ENCODE measurements around the gene PIAS2.

The PIAS2 gene

DNA sequence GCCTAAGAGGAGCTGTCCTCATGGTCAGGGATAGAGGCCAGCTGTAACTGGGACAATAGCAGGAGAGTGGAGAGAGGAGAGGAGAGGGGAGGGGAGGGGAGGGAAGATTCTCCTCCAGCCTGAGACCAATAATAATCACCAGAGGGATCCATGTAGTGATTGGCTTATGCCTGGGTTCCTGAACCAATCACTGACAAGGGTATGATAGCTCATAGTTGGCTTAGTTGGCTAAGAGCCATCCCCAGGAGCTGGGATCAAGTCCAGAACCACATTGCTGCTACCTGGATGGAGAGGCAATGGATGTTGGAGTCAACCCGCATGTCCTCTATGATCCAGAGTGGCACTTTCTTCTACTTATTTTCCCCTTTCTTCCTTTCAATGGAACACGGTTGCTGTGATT, 152.7 kb downstream of the PIAS2 start:
- no peak for DNase-seq (ENCODE audit: low read depth in 2 of 2)

DNA sequence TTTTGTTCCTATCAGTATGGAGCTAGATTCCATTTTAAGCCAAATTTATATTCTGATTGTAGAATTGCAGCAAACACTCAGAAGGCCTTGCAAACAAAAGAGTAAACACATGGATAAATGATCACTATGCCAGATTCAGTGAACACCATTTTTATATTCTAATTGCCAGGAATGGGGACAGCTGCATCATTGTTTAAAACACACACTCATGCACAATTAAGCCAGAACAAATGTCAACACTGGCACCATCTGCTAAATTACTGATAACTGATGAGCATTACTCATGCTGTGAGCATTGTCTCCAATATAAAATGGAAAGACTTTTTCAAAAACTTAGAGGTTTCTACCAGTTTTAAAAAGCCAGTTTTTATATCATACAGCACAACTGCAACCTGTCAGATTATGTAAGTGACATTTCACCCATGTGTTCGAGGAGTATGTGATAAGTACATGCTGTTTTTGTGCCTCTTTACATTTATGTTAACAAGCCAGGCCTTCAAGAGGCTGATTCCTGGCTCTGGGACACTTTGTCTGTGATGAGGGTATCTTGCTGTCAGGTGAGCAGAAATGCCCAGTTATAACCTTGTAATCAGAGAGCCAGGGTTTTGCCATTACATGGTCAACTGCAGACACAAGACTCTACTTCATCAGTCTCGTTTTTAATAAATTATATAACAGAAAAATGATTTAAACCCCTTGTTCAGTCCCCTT, 156.1 kb downstream of the PIAS2 start:
- no peak for DNase-seq (ENCODE audit: low read depth in 2 of 2)

DNA sequence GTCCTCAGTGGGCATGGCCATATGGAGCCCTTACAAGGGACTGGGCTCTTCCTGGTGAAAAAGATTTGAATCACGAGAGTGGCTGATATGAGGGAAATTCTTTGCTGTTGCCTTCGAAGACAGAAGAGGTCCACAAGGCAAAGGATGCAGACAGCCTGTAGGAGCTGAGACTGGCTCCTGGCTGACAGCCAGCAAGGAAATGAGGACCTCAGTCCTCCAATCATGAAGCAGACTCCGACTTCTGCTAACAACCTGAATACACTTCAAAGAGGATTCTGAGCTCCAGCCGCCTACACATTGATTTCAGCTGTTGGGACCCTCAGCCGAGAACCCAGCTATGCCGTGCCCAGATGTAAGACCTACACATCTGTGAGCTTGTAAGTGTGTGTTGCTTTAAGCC, 157.4 kb downstream of the PIAS2 start:
- DNase-seq (ENCODE audit: low read depth in 2 of 2) = no peak

DNA sequence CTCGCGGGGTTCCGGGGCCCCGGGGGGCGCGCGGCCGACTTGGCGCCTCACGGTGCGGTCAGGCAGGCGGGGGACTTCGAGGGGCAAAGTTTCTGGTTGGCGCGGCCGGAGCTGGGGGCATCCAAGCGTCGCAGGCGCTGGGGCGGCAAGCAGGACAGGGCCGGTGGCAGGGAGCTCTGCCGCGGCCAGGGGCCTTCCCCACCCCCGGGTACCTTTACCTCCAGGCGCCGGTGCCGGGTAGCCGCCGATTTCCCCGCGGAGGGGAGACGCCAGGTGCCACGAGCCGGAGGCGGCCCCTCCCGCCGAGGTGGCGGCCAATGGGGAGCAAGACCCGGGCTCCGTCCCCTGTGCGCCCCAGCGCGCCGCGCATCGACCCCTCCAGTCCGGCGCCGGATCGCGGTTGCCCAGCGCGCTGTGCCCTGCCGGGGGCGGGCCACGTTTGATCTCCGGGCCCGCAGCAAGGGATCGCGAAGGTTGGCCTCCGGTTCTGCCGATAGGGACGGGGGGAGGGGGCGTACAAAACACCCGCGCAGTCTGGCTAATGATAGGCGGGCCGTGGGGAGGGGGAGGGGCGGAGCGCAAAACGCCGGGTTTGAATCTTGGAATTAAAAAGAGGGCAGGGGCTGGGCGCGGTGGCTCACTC, 160.6 kb downstream of the PIAS2 start, which contains the start of gene ST8SIA5:
Gene ST8SIA5 (minus strand): TSS at position 495 of the 643 bp plus-strand sequence. CDS start 545 bp downstream, outside the sequence.
- DNase-seq (ENCODE audit: low read depth in 2 of 2) = no peak

DNA sequence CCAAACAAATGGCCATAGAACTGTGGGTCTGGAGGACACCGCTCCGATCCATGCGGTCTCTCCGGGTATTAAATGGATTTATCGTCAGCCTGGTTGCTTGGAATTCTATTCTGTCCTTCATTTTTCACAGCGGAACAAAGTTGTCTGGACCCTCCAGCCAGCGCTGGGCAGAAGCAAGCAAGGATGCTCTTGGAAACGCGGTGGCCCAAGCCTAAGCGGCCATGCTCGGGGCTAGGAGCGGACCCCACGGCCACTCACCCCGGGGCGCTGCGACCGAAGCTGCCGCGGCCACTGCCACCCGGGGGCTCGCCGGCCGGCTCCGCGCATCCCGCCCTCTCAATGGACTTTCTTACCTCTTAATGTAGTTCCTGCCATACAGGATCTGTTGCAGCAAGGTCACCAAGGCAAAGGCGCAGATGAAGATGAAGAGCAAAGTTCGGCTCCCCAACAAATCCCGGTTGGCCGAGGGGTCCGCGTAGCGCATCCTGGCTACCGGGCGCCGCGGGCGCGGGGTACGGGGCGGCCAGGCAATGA, 161.2 kb downstream of the PIAS2 start:
- DNase-seq (ENCODE audit: low read depth in 2 of 2) = no peak

DNA sequence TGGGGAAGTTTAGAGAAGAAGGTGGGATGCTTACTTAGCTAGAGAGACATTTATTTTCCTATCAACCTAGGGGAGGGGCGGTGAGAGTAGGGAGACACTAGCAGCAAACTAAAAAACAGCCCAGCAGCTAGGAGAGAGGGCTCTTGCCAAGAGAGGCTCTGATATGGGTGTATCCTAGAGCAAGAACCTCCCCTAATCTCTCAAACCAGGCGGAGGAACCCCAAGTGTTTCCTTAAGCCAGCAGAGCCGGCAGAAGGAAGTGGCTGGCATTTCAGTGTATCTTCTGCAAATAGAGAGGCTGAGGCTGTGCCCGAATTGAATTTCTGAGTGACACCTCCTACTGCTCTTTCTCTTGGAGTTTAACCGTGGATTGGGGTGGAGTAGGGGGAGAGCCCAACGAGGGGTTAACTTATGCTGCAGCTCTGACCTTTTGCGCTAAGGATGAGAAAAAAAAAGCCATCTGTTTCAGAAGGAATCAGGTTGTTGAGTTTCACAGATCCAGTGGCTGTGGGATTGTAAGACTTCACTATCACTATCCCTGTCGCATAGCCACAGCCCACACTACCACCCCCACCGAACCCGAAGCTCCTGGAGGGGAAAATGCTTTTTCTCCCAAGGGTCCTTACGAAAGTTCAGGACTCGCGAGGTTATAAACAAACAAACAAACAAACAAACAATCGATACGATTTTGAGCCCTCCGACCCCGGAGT, 161.8 kb downstream of the PIAS2 start:
- DNase-seq (ENCODE audit: low read depth in 2 of 2) = no peak

DNA sequence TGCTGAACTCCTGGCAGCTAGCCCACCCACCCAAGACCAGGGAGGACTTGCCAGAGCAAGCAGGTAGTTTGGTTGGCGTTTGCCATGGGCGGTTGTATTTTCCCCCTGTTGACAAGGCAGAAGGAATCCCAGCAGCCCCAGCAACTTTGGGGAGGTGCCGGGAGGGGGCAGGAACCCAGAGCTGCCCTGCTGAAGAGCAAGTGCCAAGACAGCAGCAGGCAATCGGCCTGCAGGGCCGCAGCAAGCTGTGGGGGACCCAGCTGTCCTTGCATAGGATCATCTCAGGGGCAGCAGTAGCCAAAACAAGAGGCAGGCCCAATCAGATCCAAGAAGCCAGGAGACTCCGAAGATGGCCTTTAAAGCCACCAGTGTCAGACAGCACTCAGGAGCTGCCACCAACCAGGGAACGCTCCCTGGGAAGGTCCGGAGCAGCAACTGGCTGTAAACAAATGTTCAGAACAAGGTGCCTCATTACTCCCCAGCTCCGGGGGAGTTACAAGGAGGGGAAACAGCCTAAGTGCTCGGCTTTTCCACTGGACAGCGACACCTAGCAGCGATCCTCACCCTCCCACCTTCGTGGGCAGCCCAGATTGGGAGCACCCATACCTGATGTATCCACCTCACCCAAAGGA, 162.5 kb downstream of the PIAS2 start:
- DNase-seq (ENCODE audit: low read depth in 2 of 2) = no peak

DNA sequence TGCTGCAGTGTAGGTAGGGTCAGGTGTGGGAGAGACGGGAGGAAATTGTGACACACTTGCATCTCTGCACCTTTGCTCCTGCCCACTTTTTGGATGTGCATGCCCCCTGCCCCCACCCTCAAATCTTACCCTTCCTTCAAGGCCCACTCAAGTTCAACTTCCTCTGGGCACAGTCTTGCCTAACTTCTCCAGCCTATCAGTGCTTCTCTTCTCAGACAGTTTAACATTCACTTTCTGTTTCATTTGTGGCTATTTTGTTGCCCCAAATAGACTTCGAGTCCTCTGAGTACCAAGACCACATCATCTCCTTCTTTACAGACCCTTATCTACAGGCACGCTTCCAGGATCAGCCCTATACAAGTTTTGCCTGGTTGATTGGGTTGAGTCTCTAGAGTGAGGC, 163.1 kb downstream of the PIAS2 start:
- DNase-seq (ENCODE audit: low read depth in 2 of 2) = no peak
